HFFc6 (cell line): ENCODE measurements around the gene RNU6-1. TPM values are rescaled to one million over a fixed set of nuclear protein-coding genes. Genes with fewer than 3 reads are reported as not detected.

Experiments
- DNase-seq: peaks from one replicate; pipeline ENCODE4 v3.0.0-alpha.2; 2018
- H3K27ac Mint-ChIP-seq: 2 replicates; pipeline ENCODE4 v1.8.0; 2020; ENCODE audit warnings: mild to moderate bottlenecking, mixed read lengths
- H3K27me3 Mint-ChIP-seq: 2 replicates; pipeline ENCODE4 v1.8.0; 2021; ENCODE audit warnings: mild to moderate bottlenecking, moderate library complexity, mixed read lengths; ENCODE audit not compliant: insufficient read depth
- H3K36me3 Mint-ChIP-seq: 2 replicates; pipeline ENCODE4 v1.8.0; 2021; ENCODE audit warnings: low read depth, mixed read lengths
- H3K4me1 Mint-ChIP-seq: 2 replicates; pipeline ENCODE4 v1.8.0; 2020; ENCODE audit warnings: low read depth, mixed read lengths
- H3K4me3 Mint-ChIP-seq: 2 replicates; pipeline ENCODE4 v1.8.0; 2020; ENCODE audit warnings: mild to moderate bottlenecking, moderate library complexity, mixed read lengths
- H3K9me3 Mint-ChIP-seq: 2 replicates; pipeline ENCODE4 v1.8.0; 2020; ENCODE audit warnings: mild to moderate bottlenecking, mixed read lengths
- CTCF ChIP-seq: fragments of 200-600 bp; sonication (generic); IDR thresholded peaks from 2 replicates; pipeline ENCODE4 v1.5.0; 2021; ENCODE audit warnings: antibody characterized with exemption, mild to moderate bottlenecking
- total RNA-seq, 6 experiments: library from RNA; stranded (reverse); fragmentation: NEBNext Ultra II Directional; extraction: Animal tissue kit (Norgen Biotek cat#: 25700); gene quantifications; 2 replicates in 1 of 6; 3 replicates in 5 of 6; pipeline ENCODE4 v1.2.3, GENCODE V29; 2021

The RNU6-1 gene
- total RNA-seq, 6 experiments from 2014 or later, result not detected

DNA sequence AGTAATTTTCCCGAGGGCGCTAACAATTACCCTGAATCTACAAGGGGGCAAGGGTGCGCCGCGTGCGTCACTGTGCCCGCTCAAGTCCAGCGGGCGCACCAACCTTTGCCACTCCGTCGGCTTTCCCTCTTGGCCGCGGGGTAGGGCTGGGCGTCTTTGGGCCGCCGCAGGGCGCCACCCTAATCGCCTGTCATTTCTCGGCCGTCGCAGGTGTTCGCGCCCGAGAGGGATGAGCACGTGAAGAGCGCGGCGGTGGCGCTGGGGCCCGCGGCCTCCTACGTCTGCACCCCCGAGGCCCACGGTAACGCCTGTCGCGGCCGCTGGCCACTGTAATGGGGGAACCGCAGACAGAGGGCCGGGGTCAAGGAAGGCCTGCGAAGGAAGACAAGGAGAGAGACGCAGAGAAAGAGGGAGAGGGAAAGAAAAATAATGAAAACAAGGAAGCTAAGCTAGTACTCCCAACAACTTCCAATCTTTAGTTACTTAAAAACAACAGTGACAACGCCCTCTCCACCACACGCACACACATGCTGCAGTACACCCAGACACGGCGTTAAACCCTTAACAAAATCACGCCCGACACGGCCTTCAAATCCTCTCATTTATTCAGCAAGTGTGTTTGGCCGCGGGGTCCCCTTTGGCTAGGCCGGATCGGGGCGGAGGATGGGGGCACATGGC is 10.7 kb downstream of the RNU6-1 start:
- peaks cover 52% of the 10 kb centered on the region for H3K27me3 Mint-ChIP-seq

DNA sequence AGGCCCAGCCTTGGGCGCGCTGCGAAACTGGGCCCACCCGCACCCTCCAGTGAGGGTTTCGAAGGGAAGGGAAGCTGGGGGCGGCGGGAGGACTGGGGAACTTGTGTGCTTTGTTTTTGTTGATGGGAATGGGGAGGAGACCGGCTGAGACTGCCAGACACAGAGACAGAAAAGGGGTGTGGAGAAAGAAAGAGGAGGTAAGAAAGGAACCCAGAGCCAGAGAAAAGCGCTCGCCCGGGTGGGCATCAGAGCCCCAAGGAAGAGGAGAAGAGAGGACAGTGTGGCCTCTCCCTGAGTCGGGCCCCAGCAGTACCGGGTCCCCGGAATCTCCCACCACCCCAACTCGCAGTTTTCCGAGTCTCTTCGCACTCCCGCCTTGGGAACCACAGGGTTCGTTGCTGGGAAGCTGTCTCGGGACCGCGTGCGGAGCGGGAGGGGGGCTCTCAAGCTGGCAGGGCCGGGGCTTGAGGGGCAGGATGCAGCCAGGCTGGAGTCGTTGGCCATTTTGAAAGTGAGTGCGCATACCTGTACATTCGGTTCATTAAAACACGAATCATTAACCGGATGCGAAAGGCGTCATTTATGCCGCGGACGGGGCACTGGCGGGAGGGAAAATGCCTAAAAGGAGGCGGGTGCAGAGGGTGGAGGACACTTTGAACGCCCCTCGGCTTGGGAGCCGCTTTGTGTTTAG is 11.4 kb downstream of the RNU6-1 start:
- no peak for DNase-seq
- Mint-ChIP-seq H3K9me3 (peaks cover 7% of the 10 kb centered on the region; the same call in 1 of the 2 replicates), H3K27me3 (peaks cover 54% of the 10 kb centered on the region), H3K27ac (no peak overlapping the region), H3K36me3 (peaks cover 12% of the 10 kb centered on the region; the same call in 1 of the 2 replicates), H3K4me3 (no peak overlapping the region), H3K4me1 (peaks cover 13% of the 10 kb centered on the region)
- TF ChIP-seq CTCF, result no peak

More for the DNA sequence above, 10.7 kb downstream of the RNU6-1 start:
- peaks cover 7% of the 10 kb centered on the region; the same call in 1 of the 2 replicates for H3K9me3 Mint-ChIP-seq
- TF ChIP-seq CTCF, result no peak
- no peak overlapping the region for H3K27ac Mint-ChIP-seq
- DNase-seq, result no peak
- H3K4me3 Mint-ChIP-seq, result no peak overlapping the region
- H3K36me3 Mint-ChIP-seq, result peaks cover 7% of the 10 kb centered on the region; the same call in 1 of the 2 replicates
- peaks cover 13% of the 10 kb centered on the region for H3K4me1 Mint-ChIP-seq

DNA sequence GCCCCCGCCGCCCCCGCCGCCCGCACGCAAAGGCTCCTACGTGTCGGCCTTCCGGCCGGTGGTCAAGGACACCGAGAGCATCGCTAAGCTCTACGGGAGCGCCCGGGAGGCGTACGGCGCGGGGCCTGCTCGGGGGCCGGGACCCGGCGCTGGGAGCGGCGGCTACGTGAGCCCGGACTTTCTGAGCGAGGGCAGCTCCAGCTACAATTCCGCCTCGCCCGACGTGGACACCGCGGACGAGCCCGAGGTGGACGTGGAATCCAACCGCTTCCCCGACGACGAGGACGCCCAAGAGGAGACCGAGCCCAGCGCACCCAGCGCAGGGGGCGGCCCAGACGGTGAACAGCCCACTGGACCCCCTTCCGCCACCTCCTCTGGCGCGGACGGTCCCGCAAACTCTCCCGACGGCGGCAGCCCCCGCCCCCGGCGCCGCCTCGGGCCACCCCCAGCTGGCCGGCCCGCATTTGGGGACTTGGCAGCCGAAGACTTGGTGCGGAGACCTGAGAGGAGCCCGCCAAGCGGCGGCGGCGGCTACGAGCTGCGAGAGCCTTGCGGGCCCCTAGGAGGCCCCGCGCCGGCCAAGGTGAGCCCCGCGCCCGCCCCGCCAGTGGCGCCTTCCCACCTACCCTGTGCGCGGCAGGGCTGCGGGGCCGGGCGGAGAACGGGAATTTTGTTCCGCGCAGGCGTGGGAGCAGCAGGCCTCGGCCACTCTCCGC is 12.1 kb downstream of the RNU6-1 start:
- peaks cover 52% of the 10 kb centered on the region for H3K27me3 Mint-ChIP-seq
- H3K4me1 Mint-ChIP-seq, result 0 out of 2 replicates have a peak, but pooled peaks cover 7% of the 10 kb centered on the region
- peaks cover 7% of the 10 kb centered on the region; the same call in 1 of the 2 replicates for H3K9me3 Mint-ChIP-seq
- H3K4me3 Mint-ChIP-seq, result no peak overlapping the region
- H3K36me3 Mint-ChIP-seq, result peaks cover 12% of the 10 kb centered on the region; the same call in 1 of the 2 replicates
- no peak overlapping the region for H3K27ac Mint-ChIP-seq
- DNase-seq, result no peak
- TF ChIP-seq CTCF, result no peak

GRCh38 chr15:67826717-67827561 is 12.9 kb downstream of the RNU6-1 start:
- H3K4me1 Mint-ChIP-seq, result 0 out of 2 replicates have a peak, but pooled peaks cover 7% of the 10 kb centered on the region

More at GRCh38 chr15:67826717-67827561, 12.9 kb downstream of the RNU6-1 start:
- peaks cover 12% of the 10 kb centered on the region; the same call in 1 of the 2 replicates for H3K36me3 Mint-ChIP-seq
- H3K4me3 Mint-ChIP-seq, result no peak overlapping the region
- no peak for TF ChIP-seq CTCF
- peaks cover 59% of the 10 kb centered on the region for H3K27me3 Mint-ChIP-seq
- no peak for DNase-seq
- H3K9me3 Mint-ChIP-seq, result peaks cover 7% of the 10 kb centered on the region; the same call in 1 of the 2 replicates
- H3K27ac Mint-ChIP-seq, result no peak overlapping the region
